Left lung (tissue), 10 donors: ENCODE data around the gene PLEKHG4B. TPM values are rescaled to one million over a fixed set of nuclear protein-coding genes. Genes with fewer than 3 reads are reported as not detected.

Source experiments
- ATAC-seq: fragments of 200-7000 bp; cut with Tn5 transposase; one replicate; pipeline ENCODE4 v1.9.1; 2020; ENCODE audit warnings: moderate library complexity
- DNase-seq, 4 donors: peaks; one replicate each; pipeline ENCODE4 v3.0.0-alpha.2; 2013 to 2020
- H3K27ac ChIP-seq, 2 donors: fragments of 200-600 bp; sonication (generic) in 1 of 2; one replicate each; pipeline versions ENCODE4 v1.5.0 to v1.8.0; 2020 to 2021
- H3K27me3 ChIP-seq, 2 donors: fragments of 200-600 bp; sonication (generic) in 1 of 2; one replicate each; pipeline versions ENCODE4 v1.5.0 to v1.8.0; 2020 to 2021
- H3K36me3 ChIP-seq, 2 donors: fragments of 200-600 bp; sonication (generic) in 1 of 2; one replicate each; pipeline versions ENCODE4 v1.5.0 to v1.8.0; 2020 to 2021
- H3K4me1 ChIP-seq, 2 donors: fragments of 200-600 bp; one replicate each; pipeline ENCODE4 v1.8.0; 2021
- H3K4me3 ChIP-seq, 2 donors: fragments of 200-600 bp; sonication (generic) in 1 of 2; one replicate each; pipeline versions ENCODE4 v1.5.0 to v1.8.0; 2020 to 2021; ENCODE audit warnings: mild to moderate bottlenecking in 1 of 2
- H3K9me3 ChIP-seq, 2 donors: fragments of 200-600 bp; sonication (generic) in 1 of 2; one replicate each; pipeline versions ENCODE4 v1.5.0 to v1.8.0; 2020 to 2021
- intact Hi-C, 2 donors: fragments of 100-400 bp; cut with DNase I; formaldehyde crosslinking; loops; one replicate each; pipeline versions ENCODE4 v1.11.2 to v1.14.2; 2022
- polyA plus RNA-seq, 6 donors: library from polyadenylated mRNA; unstranded; fragments of 120-200 nt; gene quantifications; one replicate each; pipeline ENCODE4 v1.2.1, GENCODE V29; 2013; ENCODE audit not compliant: insufficient read length in 6 of 6
- total RNA-seq, 2 donors: library from RNA; stranded (reverse); fragmentation: NEBNext Ultra II Directional; extraction: Animal tissue kit (Norgen Biotek cat#: 25700); gene quantifications; one replicate each; pipeline ENCODE4 v1.2.1, GENCODE V29; 2021
- TF ChIP-seq, protein P1 (sequence below), 2 donors: fragments of 200-600 bp; sonication (generic) in 1 of 2; IDR thresholded peaks; one replicate each; pipeline versions ENCODE4 v1.5.0 to v1.8.0; 2021; ENCODE audit warnings: antibody characterized with exemption in 2 of 2
- donor health status: DM: no; HTN: yes; CAD: no.
- donor health status: DM: no; HTN: no; CAD: no.

PLEKHG4B gene
- total and polyA plus RNA-seq, 8 donors = 1.2 to 19.5 (median 15.5) TPM

DNA sequence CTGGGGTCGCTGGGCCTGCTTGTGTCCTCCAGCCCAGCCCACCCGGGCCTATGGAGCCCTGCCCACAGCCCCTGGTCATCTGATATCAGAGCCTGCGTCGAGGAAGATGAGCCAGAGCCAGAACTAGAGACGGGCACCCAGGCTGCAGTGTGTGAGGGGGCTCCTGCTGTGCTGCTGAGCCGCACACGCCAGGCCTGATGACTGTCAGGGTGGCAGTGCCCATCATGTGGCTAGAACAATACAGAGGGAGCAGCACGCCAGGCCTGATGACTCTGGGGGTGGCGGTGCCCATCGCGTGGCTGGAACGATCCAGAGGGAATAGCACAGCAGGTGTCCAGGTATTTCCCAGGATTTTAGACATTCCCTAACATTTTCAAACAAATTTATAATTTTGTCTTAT, 90.2 kb downstream of the PLEKHG4B start:
- no peaks in the 10 kb centered on the region for H3K4me1 ChIP-seq
- no peak overlapping the region for H3K27ac ChIP-seq
- no peaks in the 10 kb centered on the region for H3K36me3 ChIP-seq
- no peak overlapping the region for H3K4me3 ChIP-seq
- DNase-seq (peak in 1 of 4 donors; percentile 45), ATAC-seq (no peak)
- no peaks in the 10 kb centered on the region for H3K9me3 ChIP-seq
- TF ChIP-seq, protein P1, sequence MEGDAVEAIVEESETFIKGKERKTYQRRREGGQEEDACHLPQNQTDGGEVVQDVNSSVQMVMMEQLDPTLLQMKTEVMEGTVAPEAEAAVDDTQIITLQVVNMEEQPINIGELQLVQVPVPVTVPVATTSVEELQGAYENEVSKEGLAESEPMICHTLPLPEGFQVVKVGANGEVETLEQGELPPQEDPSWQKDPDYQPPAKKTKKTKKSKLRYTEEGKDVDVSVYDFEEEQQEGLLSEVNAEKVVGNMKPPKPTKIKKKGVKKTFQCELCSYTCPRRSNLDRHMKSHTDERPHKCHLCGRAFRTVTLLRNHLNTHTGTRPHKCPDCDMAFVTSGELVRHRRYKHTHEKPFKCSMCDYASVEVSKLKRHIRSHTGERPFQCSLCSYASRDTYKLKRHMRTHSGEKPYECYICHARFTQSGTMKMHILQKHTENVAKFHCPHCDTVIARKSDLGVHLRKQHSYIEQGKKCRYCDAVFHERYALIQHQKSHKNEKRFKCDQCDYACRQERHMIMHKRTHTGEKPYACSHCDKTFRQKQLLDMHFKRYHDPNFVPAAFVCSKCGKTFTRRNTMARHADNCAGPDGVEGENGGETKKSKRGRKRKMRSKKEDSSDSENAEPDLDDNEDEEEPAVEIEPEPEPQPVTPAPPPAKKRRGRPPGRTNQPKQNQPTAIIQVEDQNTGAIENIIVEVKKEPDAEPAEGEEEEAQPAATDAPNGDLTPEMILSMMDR (IDR thresholded peaks at IDR 0.05) = no peak
- intact Hi-C loops = no loop called here
- no peaks in the 10 kb centered on the region for H3K27me3 ChIP-seq

GRCh38 chr5:184471-184870, 92.5 kb downstream of the PLEKHG4B start:
- H3K9me3 ChIP-seq = no peaks in the 10 kb centered on the region
- intact Hi-C loops = no loop called here
- no peaks in the 10 kb centered on the region for H3K36me3 ChIP-seq
- DNase-seq (no peak), ATAC-seq (no peak)
- H3K4me3 ChIP-seq = no peak overlapping the region
- H3K4me1 ChIP-seq = peaks cover 4 to 6% of the 10 kb centered on the region in 2 donors
- H3K27ac ChIP-seq = no peak overlapping the region
- peaks cover 0 to 14% of the 10 kb centered on the region in 2 donors for H3K27me3 ChIP-seq
- TF ChIP-seq, protein P1 (IDR thresholded peaks at IDR 0.05) = no peak

DNA sequence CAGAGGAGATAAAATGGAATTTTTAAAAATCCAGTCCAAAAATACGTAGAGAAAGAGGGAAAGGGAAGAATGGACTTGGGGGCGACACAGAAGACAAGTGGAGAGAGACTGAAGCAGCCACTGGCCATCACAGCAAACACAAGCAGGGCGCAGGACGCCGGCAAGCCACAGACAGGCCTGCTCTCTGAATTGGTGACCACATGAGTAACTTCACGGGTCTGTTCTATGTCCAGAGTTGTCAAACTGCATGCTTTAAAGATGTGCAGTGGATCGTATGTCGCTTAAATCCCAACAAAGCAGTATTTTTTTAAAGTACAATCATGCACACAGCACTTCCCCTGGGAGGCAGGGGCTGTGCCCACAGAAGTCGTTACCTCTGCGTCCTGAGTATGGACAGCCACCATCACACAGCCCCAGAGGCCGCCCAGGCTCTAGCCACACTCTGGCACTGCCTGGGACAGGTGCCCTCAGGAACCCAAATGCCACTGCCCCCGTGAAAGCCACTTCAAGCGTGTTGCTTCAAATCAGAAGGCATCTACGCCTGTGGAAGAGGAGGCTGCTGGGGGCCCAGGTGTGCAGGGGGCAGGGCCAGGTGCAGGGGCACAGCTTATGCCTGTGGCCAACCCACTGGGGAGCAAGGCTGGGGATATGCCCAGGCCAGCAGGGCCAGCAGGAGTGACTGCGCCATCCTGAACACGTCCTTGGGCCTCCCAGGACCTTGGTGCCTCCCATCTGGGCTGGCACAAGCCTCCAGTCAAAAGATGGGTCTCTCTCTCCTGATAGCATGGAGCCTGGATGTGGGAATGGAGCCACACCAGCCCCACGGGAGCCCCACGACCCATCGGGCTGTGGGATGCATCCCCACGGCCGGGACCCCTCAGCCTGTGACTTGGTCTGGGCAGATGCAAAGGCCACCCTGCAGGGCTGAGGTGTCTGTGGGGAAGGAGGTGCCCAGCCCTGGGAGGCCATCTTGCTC, 93.4 kb downstream of the PLEKHG4B start:
- no peak overlapping the region for H3K4me3 ChIP-seq
- H3K9me3 ChIP-seq = no peaks in the 10 kb centered on the region
- peaks cover 4 to 6% of the 10 kb centered on the region in 2 donors for H3K4me1 ChIP-seq
- DNase-seq = peak in 1 of 4 donors; percentile 70
- no peak for ATAC-seq
- intact Hi-C loops = no loop called here
- peaks cover 0 to 15% of the 10 kb centered on the region in 2 donors for H3K27me3 ChIP-seq
- no peak overlapping the region for H3K27ac ChIP-seq
- TF ChIP-seq, protein P1 (IDR thresholded peaks at IDR 0.05) = no peak
- no peaks in the 10 kb centered on the region for H3K36me3 ChIP-seq

- TF ChIP-seq, protein P1 (IDR thresholded peaks at IDR 0.05) = no peak
- H3K27me3 ChIP-seq = peaks cover 4 to 24% of the 10 kb centered on the region in 2 donors
- H3K9me3 ChIP-seq = no peaks in the 10 kb centered on the region
- DNase-seq (peak in 1 of 4 donors; percentile 77), ATAC-seq (no peak)
- H3K36me3 ChIP-seq = no peaks in the 10 kb centered on the region
- H3K4me3 ChIP-seq = no peak overlapping the region
- H3K4me1 ChIP-seq = peaks cover 4 to 6% of the 10 kb centered on the region in 2 donors
- no peak overlapping the region for H3K27ac ChIP-seq
- intact Hi-C loops = no loop called here
These were observed 94.4 kb downstream of the PLEKHG4B start for GRCh38 chr5:186091-187041.
